IMR-90 (cell line): Measurements from ENCODE around the gene PLEKHG5. TPM values are rescaled to one million over a fixed set of nuclear protein-coding genes. Genes with fewer than 3 reads are reported as not detected.
"Not testable (repeated sequence)": the region's sequence is repeated elsewhere in the genome, so short reads cannot be mapped to it uniquely, and the experiment has no call there.

Experiments used
- ATAC-seq: fragments of 200-7000 bp; cut with Tn5 transposase; 2 replicates; pipeline ENCODE4 v1.9.1; 2020; ENCODE audit warnings: low read depth, mild to moderate bottlenecking, moderate library complexity
- BruUV-seq: library from RNA; stranded (reverse); fragments of 400-500 nt; replicated peaks from 2 replicates; lab custom pipeline; 2021; lab: Mats Ljungman, UMichigan
- CTCF ChIA-PET: fragments of 300-600 bp; formaldehyde crosslinking; extraction: SDS; loops from one replicate; lab custom pipeline; 2021; ENCODE audit warnings: antibody characterized with exemption; lab: Yijun Ruan, JAX
- POLR2A ChIA-PET: fragments of 300-600 bp; sonication (Branson Sonifier 250); formaldehyde crosslinking; loops from one replicate; lab custom pipeline; 2022; ENCODE audit warnings: antibody characterized with exemption; ENCODE audit not compliant: unreplicated experiment; lab: Charles Lee
- DNase-seq: peaks from one replicate; pipeline ENCODE4 v3.0.0; 2013
- H2AFZ ChIP-seq: replicated peaks from 2 replicates; pipeline ENCODE3; 2013; ENCODE audit warnings: low read length, mild to moderate bottlenecking; ENCODE audit not compliant: poor library complexity
- H2AK5ac ChIP-seq: 2 replicates; pipeline ENCODE4 v1.6.1; 2013; ENCODE audit warnings: low read depth, low read length, inconsistent platforms
- H2AK9ac ChIP-seq: replicated peaks from 2 replicates; pipeline ENCODE3; 2013; ENCODE audit warnings: mild to moderate bottlenecking, low read depth, low read length, moderate library complexity; ENCODE audit not compliant: poor library complexity
- H2BK120ac ChIP-seq: 2 replicates; pipeline ENCODE4 v1.6.1; 2013; ENCODE audit warnings: low read depth, low read length, inconsistent platforms
- H2BK15ac ChIP-seq: 3 replicates; pipeline ENCODE4 v1.6.1; 2013; ENCODE audit warnings: low read depth, low read length, inconsistent platforms
- H2BK20ac ChIP-seq: 2 replicates; pipeline ENCODE4 v1.6.1; 2013; ENCODE audit warnings: low read depth, mild to moderate bottlenecking, inconsistent platforms, low read length, moderate library complexity
- H2BK5ac ChIP-seq: 2 replicates; pipeline ENCODE4 v1.6.1; 2013; ENCODE audit warnings: mild to moderate bottlenecking, low read depth, low read length, inconsistent platforms; ENCODE audit not compliant: poor library complexity, severe bottlenecking
- H3K14ac ChIP-seq: replicated peaks from 2 replicates; pipeline ENCODE4 v1.6.1; 2013; ENCODE audit warnings: low read depth, low read length, inconsistent platforms
- H3K18ac ChIP-seq: 2 replicates; pipeline ENCODE4 v1.6.1; 2013; ENCODE audit warnings: low read depth, low read length, control low read depth
- H3K23ac ChIP-seq: 2 replicates; pipeline ENCODE4 v1.6.1; 2013; ENCODE audit warnings: low read depth, low read length, inconsistent platforms
- H3K27ac ChIP-seq: 2 replicates; pipeline ENCODE4 v1.5.1; 2013; ENCODE audit warnings: mild to moderate bottlenecking, control low read depth, low read length; ENCODE audit not compliant: insufficient read depth
- H3K27me3 ChIP-seq: 2 replicates; pipeline ENCODE4 v1.6.1; 2013; ENCODE audit warnings: low read length; ENCODE audit not compliant: control insufficient read depth, insufficient read depth
- H3K36me3 ChIP-seq: 2 replicates; pipeline ENCODE4 v1.6.1; 2013; ENCODE audit warnings: low read length, mixed read lengths; ENCODE audit not compliant: control insufficient read depth, insufficient read depth
- H3K4ac ChIP-seq: 2 replicates; pipeline ENCODE4 v1.6.1; 2013; ENCODE audit warnings: low read depth, low read length, inconsistent platforms
- H3K4me1 ChIP-seq: 2 replicates; pipeline ENCODE4 v1.6.1; 2013; ENCODE audit warnings: low read length, mixed read lengths; ENCODE audit not compliant: control insufficient read depth, insufficient read depth
- H3K4me2 ChIP-seq: 2 replicates; pipeline ENCODE4 v1.6.1; 2013; ENCODE audit warnings: low read depth, mild to moderate bottlenecking, control low read depth, low read length, moderate library complexity
- H3K4me3 ChIP-seq: 2 replicates; pipeline ENCODE4 v1.5.1; 2013; ENCODE audit warnings: low read depth, mild to moderate bottlenecking, control low read depth, low read length, moderate library complexity; ENCODE audit not compliant: insufficient read depth
- H3K56ac ChIP-seq: 2 replicates; pipeline ENCODE4 v1.6.1; 2013; ENCODE audit warnings: low read length, inconsistent platforms; ENCODE audit not compliant: insufficient read depth; ENCODE audit errors: extremely low read depth
- H3K79me1 ChIP-seq, 2 experiments: 2 replicates each; pipeline ENCODE4 v1.6.1; 2013; ENCODE audit warnings: low read length in 2 of 2, inconsistent platforms in 1 of 2, low read depth in 1 of 2
- H3K9ac ChIP-seq: 2 replicates; pipeline ENCODE4 v1.6.1; 2013; ENCODE audit warnings: low read depth, low read length, control low read depth
- H3K9me1 ChIP-seq: 2 replicates; pipeline ENCODE4 v1.6.1; 2013; ENCODE audit warnings: low read length, inconsistent platforms; ENCODE audit not compliant: insufficient read depth
- H3K9me3 ChIP-seq: 2 replicates; pipeline ENCODE4 v1.6.1; 2013; ENCODE audit warnings: low read length; ENCODE audit not compliant: control insufficient read depth, insufficient read depth
- H4K20me1 ChIP-seq: 2 replicates; pipeline ENCODE4 v1.6.1; 2013; ENCODE audit warnings: low read length, inconsistent platforms; ENCODE audit not compliant: insufficient read depth
- H4K5ac ChIP-seq: 2 replicates; pipeline ENCODE4 v1.6.1; 2013; ENCODE audit warnings: mild to moderate bottlenecking, low read depth, low read length, control low read depth
- H4K8ac ChIP-seq, 2 experiments: 2 replicates each; pipeline ENCODE4 v1.6.1; 2013; ENCODE audit warnings: low read depth in 2 of 2, low read length in 2 of 2, control low read depth in 1 of 2, inconsistent platforms in 1 of 2
- H4K91ac ChIP-seq: 2 replicates; pipeline ENCODE4 v1.6.1; 2013; ENCODE audit warnings: low read depth, low read length, inconsistent platforms; ENCODE audit not compliant: insufficient read depth
- WGBS, 2 experiments: methylation state at CpG; one replicate each; pipeline versions ENCODE4 v1.1.5 to v1.1.7; 2013; ENCODE audit warnings: missing lambda C conversion rate in 2 of 2; ENCODE audit not compliant: insufficient read length in 1 of 2; ENCODE audit errors: extremely low coverage in 2 of 2; 5-methylcytosine and 5-hydroxymethylcytosine counted together
- dilution Hi-C: fragments of 300-500 bp; cut with HindIII; formaldehyde crosslinking; loops from one replicate; pipeline ENCODE4 v1.14.3; 2018; ENCODE audit warnings: low sequenced_read_pairs; ENCODE audit not compliant: unreplicated experiment
- in situ Hi-C: fragments of 300-500 bp; cut with MboI; formaldehyde crosslinking; loops from 3 replicates; pipeline ENCODE4 v1.14.3; 2019; ENCODE audit warnings: low sequenced_read_pairs, inconsistent platforms, mixed read lengths
- intact Hi-C: fragments of 100-400 bp; cut with micrococcal nuclease; formaldehyde crosslinking; loops from 2 replicates; pipeline ENCODE4 v1.10.0; 2022
- polyA plus RNA-seq, 3 experiments: library from polyadenylated mRNA; depleted of rRNA; stranded (reverse); fragments of >200 nt; gene quantifications; 2 replicates each; pipeline ENCODE4 v1.2.3, GENCODE V29; 2012; ENCODE audit warnings: low replicate concordance in 1 of 3
- total RNA-seq: library from RNA; depleted of rRNA; stranded (reverse); fragments of >200 nt; gene quantifications from 2 replicates; pipeline ENCODE4 v1.2.3, GENCODE V29; 2012

PLEKHG5 gene
- total and polyA plus RNA-seq, 2 of the 4 experiments (the other 2 are of a cell fraction) = 4.8 to 11.6 TPM

DNA sequence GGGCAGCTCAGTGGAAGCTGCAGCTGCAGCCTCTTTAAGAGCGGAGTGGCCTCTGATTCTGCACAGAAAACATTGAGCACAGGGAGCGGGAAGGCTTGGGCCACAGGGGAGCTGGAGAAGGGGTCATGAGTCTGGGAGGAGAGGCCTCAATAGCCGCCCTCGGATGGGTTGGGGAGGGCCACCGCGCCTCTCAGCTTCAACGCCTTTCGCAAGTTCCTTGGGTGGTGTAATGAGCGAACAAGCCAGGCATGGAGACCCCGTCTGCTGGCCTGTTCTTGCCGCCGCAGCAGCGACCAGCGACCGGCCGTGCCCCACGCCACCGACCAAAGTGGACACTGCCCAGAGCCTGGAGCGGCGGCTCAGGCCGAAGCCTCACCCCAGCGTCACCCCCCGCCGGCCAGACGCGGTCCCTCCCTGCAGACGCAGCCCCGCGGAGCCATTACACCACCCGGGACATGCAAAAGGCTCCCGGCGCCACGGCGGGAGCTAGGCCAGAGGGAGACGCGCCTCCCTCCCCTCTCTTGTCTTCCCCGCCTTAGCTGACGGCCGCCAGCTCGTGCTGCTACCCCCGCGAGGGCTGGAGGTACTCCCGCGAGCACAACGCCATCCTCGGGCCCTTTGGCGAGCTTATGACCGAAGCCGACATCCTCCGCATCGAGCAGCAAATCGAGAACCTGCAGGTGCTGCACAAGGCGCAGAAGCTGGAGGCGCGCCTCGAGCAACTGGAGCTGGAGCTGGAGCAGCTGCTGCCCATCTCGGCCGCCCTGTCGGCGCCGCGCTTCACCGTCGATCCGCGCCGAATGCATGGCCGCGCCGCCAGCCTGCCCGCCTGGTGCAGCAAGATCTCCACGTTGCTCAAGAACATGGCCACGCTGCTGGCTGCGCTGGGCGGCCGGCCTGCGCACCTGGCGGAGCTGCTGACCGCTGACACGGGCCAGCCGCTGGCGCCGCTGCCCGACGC lies 37.3 kb downstream of the PLEKHG5 start:
- H3K27ac ChIP-seq, H3K9me1 ChIP-seq, H4K5ac ChIP-seq, dilution Hi-C loops, H4K20me1 ChIP-seq, H2AK9ac ChIP-seq, H2BK120ac ChIP-seq, H4K8ac ChIP-seq, H2BK20ac ChIP-seq, H2BK15ac ChIP-seq, H3K4me3 ChIP-seq, POLR2A ChIA-PET, H3K9ac ChIP-seq, in situ Hi-C loops, H2AK5ac ChIP-seq, H2BK5ac ChIP-seq, H3K79me1 ChIP-seq, H4K91ac ChIP-seq, H3K23ac ChIP-seq, H3K36me3 ChIP-seq, BruUV-seq, intact Hi-C loops, H3K14ac ChIP-seq, H2AFZ ChIP-seq, H3K18ac ChIP-seq, H3K4me2 ChIP-seq, H3K9me3 ChIP-seq, H3K56ac ChIP-seq, H3K4me1 ChIP-seq, H3K4ac ChIP-seq: not testable (repeated sequence)
- CTCF ChIA-PET = interaction anchor here (1.2 kb wide), 1 partner anchor 16 kb away, joined by 3 read pairs; no protein-coding TSS in a partner anchor
- DNase-seq = peak; percentile 7
- ATAC-seq = peak; percentile 18
- WGBS, 2 experiments = 11% methylated on average over 50 of the region's 85 CpGs; no CpG with 5 or more reads in 1 of the 2 experiments
- peaks cover 68% of the 10 kb centered on the region for H3K27me3 ChIP-seq
